Gastroesophageal sphincter (tissue), 3 donors: ENCODE data around the gene NKD1.

Source experiments
- EP300 ChIP-seq: sonication (generic); formaldehyde crosslinking; IDR thresholded peaks from one replicate; pipeline ENCODE4 v1.6.1; 2017; ENCODE audit warnings: antibody characterized with exemption, mild to moderate bottlenecking
- POLR2A ChIP-seq, 2 donors: fragments of 450-650 bp; IDR thresholded peaks; one replicate each; pipeline ENCODE4 v1.6.1; 2017; ENCODE audit warnings: antibody characterized with exemption in 2 of 2, mild to moderate bottlenecking in 2 of 2, moderate library complexity in 1 of 2
- POLR2AphosphoS5 ChIP-seq: sonication (generic); formaldehyde crosslinking; IDR thresholded peaks from one replicate; pipeline ENCODE4 v1.6.1; 2017; ENCODE audit warnings: antibody characterized with exemption
- TF ChIP-seq, protein P1 (sequence below), 4 experiments: fragments of 200-600 bp in 2 of 4; fragments of 450-650 bp in 2 of 4; sonication (generic) in 1 of 4; IDR thresholded peaks; one replicate each; pipeline ENCODE4 v1.5.1; 2017 to 2019; ENCODE audit warnings: antibody characterized with exemption in 4 of 4, mild to moderate bottlenecking in 2 of 4, moderate library complexity in 2 of 4

- TF ChIP-seq, protein P1, sequence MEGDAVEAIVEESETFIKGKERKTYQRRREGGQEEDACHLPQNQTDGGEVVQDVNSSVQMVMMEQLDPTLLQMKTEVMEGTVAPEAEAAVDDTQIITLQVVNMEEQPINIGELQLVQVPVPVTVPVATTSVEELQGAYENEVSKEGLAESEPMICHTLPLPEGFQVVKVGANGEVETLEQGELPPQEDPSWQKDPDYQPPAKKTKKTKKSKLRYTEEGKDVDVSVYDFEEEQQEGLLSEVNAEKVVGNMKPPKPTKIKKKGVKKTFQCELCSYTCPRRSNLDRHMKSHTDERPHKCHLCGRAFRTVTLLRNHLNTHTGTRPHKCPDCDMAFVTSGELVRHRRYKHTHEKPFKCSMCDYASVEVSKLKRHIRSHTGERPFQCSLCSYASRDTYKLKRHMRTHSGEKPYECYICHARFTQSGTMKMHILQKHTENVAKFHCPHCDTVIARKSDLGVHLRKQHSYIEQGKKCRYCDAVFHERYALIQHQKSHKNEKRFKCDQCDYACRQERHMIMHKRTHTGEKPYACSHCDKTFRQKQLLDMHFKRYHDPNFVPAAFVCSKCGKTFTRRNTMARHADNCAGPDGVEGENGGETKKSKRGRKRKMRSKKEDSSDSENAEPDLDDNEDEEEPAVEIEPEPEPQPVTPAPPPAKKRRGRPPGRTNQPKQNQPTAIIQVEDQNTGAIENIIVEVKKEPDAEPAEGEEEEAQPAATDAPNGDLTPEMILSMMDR (IDR thresholded peaks at IDR 0.05): no peak
- TF ChIP-seq POLR2A (IDR thresholded peaks at IDR 0.05) (no peak), POLR2AphosphoS5 (no peak), EP300 (no peak)
These were observed 59.9 kb downstream of the NKD1 start for GRCh38 chr16:50607970-50608557.
